Astrocyte of the spinal cord (primary cell): ENCODE measurements around the gene TMEM167B.

Experiments
- DNase-seq: peaks from one replicate; pipeline ENCODE4 v3.0.0; 2011; ENCODE audit warnings: low read depth, low spot score
- H3K4me3 ChIP-seq: 2 replicates; pipeline ENCODE4 v1.5.1; 2011; ENCODE audit warnings: low read depth, mild to moderate bottlenecking, low read length, moderate library complexity
- in situ Hi-C: cut with HindIII; loops from 2 replicates; pipeline ENCODE4 v1.10.0; 2017; ENCODE audit warnings: low sequenced_read_pairs
- TF ChIP-seq, protein P1 (sequence below): IDR thresholded peaks from 2 replicates; pipeline ENCODE4 v1.5.1; 2012; ENCODE audit warnings: low read depth, mild to moderate bottlenecking, low read length, inconsistent platforms

TMEM167B gene

GRCh38 chr1:109099938-109100773, 9.6 kb downstream of the TMEM167B start:
- TF ChIP-seq, protein P1, sequence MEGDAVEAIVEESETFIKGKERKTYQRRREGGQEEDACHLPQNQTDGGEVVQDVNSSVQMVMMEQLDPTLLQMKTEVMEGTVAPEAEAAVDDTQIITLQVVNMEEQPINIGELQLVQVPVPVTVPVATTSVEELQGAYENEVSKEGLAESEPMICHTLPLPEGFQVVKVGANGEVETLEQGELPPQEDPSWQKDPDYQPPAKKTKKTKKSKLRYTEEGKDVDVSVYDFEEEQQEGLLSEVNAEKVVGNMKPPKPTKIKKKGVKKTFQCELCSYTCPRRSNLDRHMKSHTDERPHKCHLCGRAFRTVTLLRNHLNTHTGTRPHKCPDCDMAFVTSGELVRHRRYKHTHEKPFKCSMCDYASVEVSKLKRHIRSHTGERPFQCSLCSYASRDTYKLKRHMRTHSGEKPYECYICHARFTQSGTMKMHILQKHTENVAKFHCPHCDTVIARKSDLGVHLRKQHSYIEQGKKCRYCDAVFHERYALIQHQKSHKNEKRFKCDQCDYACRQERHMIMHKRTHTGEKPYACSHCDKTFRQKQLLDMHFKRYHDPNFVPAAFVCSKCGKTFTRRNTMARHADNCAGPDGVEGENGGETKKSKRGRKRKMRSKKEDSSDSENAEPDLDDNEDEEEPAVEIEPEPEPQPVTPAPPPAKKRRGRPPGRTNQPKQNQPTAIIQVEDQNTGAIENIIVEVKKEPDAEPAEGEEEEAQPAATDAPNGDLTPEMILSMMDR = peak; percentile 90
- in situ Hi-C loops = no loop called here
- DNase-seq = peak; percentile 98
- peak overlapping the region; percentile 93 for H3K4me3 ChIP-seq

- TF ChIP-seq, protein P1 = no peak
- in situ Hi-C loops = no loop called here
These were observed 14.0 kb downstream of the TMEM167B start for GRCh38 chr1:109104364-109105151.

DNA sequence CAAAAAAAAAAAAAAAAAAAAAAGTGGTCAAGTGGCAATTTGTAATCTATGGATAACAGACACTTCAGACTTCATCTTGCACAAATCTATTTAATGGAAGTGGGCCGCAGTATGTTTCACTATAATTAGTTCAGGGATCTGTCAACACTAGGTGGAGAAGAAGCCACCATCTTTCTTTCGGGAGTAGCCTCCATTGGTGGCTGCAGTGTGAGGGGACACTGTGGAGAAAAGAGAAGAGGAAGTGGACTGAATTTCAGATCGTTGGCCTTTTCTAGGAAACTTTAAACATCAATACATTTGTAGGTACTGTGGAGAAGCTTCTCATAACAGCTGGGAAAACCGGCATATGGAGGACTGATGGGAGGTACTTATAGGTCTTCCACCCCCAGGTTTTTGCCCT, 15.3 kb downstream of the TMEM167B start:
- H3K4me3 ChIP-seq = no peak overlapping the region
- no peak for DNase-seq
- TF ChIP-seq, protein P1 = no peak
- in situ Hi-C loops = no loop called here

More at GRCh38 chr1:109104364-109105151, 14.0 kb downstream of the TMEM167B start:
- H3K4me3 ChIP-seq = no peak overlapping the region
- no peak for DNase-seq

- no peak for DNase-seq
- TF ChIP-seq, protein P1 = no peak
These were observed 17.2 kb downstream of the TMEM167B start for GRCh38 chr1:109107785-109108184.

GRCh38 chr1:109109906-109110305, 19.3 kb downstream of the TMEM167B start:
- H3K4me3 ChIP-seq = no peak overlapping the region
- no peak for DNase-seq
- in situ Hi-C loops = no loop called here
- TF ChIP-seq, protein P1 = no peak

More at GRCh38 chr1:109107785-109108184, 17.2 kb downstream of the TMEM167B start:
- in situ Hi-C loops = no loop called here
- H3K4me3 ChIP-seq = no peak overlapping the region

GRCh38 chr1:109111386-109112055, 21.0 kb downstream of the TMEM167B start:
- in situ Hi-C loops = no loop called here
- H3K4me3 ChIP-seq = no peak overlapping the region
- TF ChIP-seq, protein P1 = no peak
- no peak for DNase-seq
